HepG2 (cell line): ENCODE data around the gene ZC2HC1B.

Experiments
- BHLHE40 ChIP-seq: IDR thresholded peaks from 2 replicates; pipeline ENCODE4 v1.6.1; 2011; ENCODE audit warnings: low read length, improper control_type of control experiment
- CTCF ChIP-seq: sonication (generic); formaldehyde crosslinking; IDR thresholded peaks from 2 replicates; pipeline ENCODE4 v1.5.0; 2020; ENCODE audit warnings: mild to moderate bottlenecking, missing genetic modification reagents, moderate library complexity
- EP300 ChIP-seq, 3 experiments: sonication (generic) in 1 of 3; formaldehyde crosslinking in 1 of 3; IDR thresholded peaks; 2 replicates each; pipeline versions ENCODE4 v1.5.1 to v1.6.1; 2011 to 2020; ENCODE audit warnings: low read depth in 2 of 3, low read length in 2 of 3, borderline replicate concordance in 1 of 3, improper control_type of control experiment in 1 of 3, mild to moderate bottlenecking in 1 of 3, missing genetic modification reagents in 1 of 3, moderate library complexity in 1 of 3
- FLYWCH1 ChIP-seq: sonication (generic); formaldehyde crosslinking; IDR thresholded peaks from 2 replicates; pipeline ENCODE4 v1.8.1; 2023; ENCODE audit warnings: mild to moderate bottlenecking, missing genetic modification reagents
- NFE2L1 ChIP-seq: sonication (generic); formaldehyde crosslinking; IDR thresholded peaks from 2 replicates; pipeline ENCODE4 v1.4.0; 2020; ENCODE audit warnings: missing genetic modification reagents, mild to moderate bottlenecking, borderline replicate concordance
- NR2F6 ChIP-seq, 2 experiments: IDR thresholded peaks; 2 replicates each; pipeline ENCODE4 v1.6.1; 2016; ENCODE audit warnings: antibody characterized with exemption in 1 of 2, mild to moderate bottlenecking in 1 of 2
- NR3C1 ChIP-seq: sonication (generic); formaldehyde crosslinking; IDR thresholded peaks from 2 replicates; pipeline ENCODE4 v1.4.0; 2020; ENCODE audit warnings: missing genetic modification reagents
- REST ChIP-seq, 2 experiments: IDR thresholded peaks; 2 replicates each; pipeline ENCODE4 v1.6.1; 2011 to 2012; ENCODE audit warnings: low read length in 2 of 2, borderline replicate concordance in 1 of 2, low read depth in 1 of 2, mild to moderate bottlenecking in 1 of 2, moderate library complexity in 1 of 2
- SMAD1 ChIP-seq: sonication (generic); formaldehyde crosslinking; IDR thresholded peaks from 2 replicates; pipeline ENCODE4 v1.4.0; 2020; ENCODE audit warnings: missing genetic modification reagents, low read depth, mild to moderate bottlenecking, borderline replicate concordance
- SP1 ChIP-seq, 2 experiments: fragments of 450-650 bp in 1 of 2; sonication (generic) in 1 of 2; formaldehyde crosslinking in 1 of 2; IDR thresholded peaks; 2 replicates each; pipeline versions ENCODE4 v1.4.0 to v1.6.1; 2016 to 2020; ENCODE audit warnings: missing genetic modification reagents in 1 of 2
- TEAD2 ChIP-seq: sonication (generic); formaldehyde crosslinking; IDR thresholded peaks from 2 replicates; pipeline ENCODE4 v1.9.0; 2021; ENCODE audit warnings: missing genetic modification reagents
- YY1 ChIP-seq: IDR thresholded peaks from 2 replicates; pipeline ENCODE4 v1.6.1; 2011; ENCODE audit warnings: low read length, low read depth, moderate library complexity, mild to moderate bottlenecking; ENCODE audit not compliant: insufficient read depth, insufficient replicate concordance
- ZNF331 ChIP-seq: sonication (generic); formaldehyde crosslinking; IDR thresholded peaks from 2 replicates; pipeline ENCODE4 v1.4.0; 2020; ENCODE audit warnings: missing genetic modification reagents

DNA sequence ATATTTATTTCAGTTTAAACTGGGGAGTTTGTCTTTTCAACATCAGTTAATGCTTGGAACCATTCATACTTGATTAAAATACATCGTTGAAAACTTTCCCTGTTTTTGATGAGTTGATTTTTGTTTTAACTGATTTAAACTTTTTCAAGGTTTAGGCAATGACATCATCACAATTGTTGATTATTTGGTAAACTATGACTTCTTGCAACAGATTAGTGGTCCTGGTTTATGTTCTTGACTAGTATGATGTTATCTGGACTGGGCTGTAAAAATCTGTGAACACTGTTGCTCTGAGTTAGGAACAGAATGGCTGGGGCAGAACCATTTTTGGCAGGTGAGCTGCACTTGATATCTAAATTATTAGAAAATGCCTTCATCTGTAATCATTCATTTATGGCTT lies at the start of gene ZC2HC1B:
- TF ChIP-seq FLYWCH1 (CRISPR knock-in tag) = no peak
- TF ChIP-seq TEAD2 = no peak
- TF ChIP-seq NFE2L1 (CRISPR knock-in tag) = no peak
- no peak for TF ChIP-seq CTCF (CRISPR knock-in tag)
- TF ChIP-seq ZNF331 (CRISPR knock-in tag) = no peak
- no peak for TF ChIP-seq NR2F6 (IDR thresholded peaks at IDR 0.05)
- no peak for TF ChIP-seq NR2F6 (CRISPR knock-in tag; IDR thresholded peaks at IDR 0.05)
- no peak for TF ChIP-seq YY1
- TF ChIP-seq NR3C1 (CRISPR knock-in tag) = no peak
- no peak for TF ChIP-seq SP1 (IDR thresholded peaks at IDR 0.05)
- TF ChIP-seq SP1 (CRISPR knock-in tag; IDR thresholded peaks at IDR 0.05) = no peak
- TF ChIP-seq REST (IDR thresholded peaks at IDR 0.05; ENCODE audit: borderline replicate concordance in 1 of 2, low read depth in 1 of 2, low read length in 2 of 2) = no peak
- TF ChIP-seq EP300 (IDR thresholded peaks at IDR 0.05; ENCODE audit: low read depth in 2 of 2, low read length in 2 of 2) = no peak
- TF ChIP-seq EP300 (CRISPR knock-in tag; IDR thresholded peaks at IDR 0.05; ENCODE audit: borderline replicate concordance) = no peak
- no peak for TF ChIP-seq SMAD1 (CRISPR knock-in tag)
- no peak for TF ChIP-seq BHLHE40
